Glomerular visceral epithelial cell (primary cell): ENCODE measurements around the gene CCDC146.

Source experiments
- DNase-seq: peaks from one replicate; pipeline ENCODE4 v3.0.0-alpha.2; 2016; ENCODE audit errors: extremely low spot score

The CCDC146 gene

GRCh38 chr7:77284005-77284404, 161.6 kb downstream of the CCDC146 start:
- no peak for DNase-seq

GRCh38 chr7:77284616-77285015, 162.2 kb downstream of the CCDC146 start:
- no peak for DNase-seq

DNA sequence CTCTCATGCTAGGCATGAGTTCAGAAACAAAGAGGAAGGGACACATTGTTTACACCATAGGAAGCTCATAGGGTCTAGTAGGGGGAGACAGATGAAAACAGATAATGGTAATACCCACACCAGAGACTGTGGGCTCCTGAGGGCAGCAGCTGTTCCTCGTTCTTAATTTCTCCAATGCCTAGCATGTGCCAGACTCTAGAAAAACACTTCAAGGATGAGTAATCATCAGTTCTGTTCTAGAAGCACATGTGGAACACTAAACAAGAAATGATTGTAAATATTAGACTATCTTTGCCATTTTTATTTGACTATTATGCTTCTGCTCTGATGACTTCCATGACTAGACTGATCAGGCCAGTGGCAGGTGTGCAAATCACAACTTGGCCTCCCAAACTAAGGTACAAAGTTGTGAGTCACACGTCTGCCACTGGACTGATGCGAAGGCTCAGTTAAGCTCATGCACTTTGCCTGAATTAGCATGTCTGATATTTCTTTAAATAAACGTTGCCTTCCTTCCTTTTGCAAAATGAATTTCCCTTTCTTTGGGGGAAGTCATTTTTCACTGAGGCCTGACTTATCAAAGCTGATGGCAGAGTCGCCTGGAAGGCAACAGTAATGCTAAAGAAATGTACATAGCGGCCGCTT, 166.4 kb downstream of the CCDC146 start:
- no peak for DNase-seq

DNA sequence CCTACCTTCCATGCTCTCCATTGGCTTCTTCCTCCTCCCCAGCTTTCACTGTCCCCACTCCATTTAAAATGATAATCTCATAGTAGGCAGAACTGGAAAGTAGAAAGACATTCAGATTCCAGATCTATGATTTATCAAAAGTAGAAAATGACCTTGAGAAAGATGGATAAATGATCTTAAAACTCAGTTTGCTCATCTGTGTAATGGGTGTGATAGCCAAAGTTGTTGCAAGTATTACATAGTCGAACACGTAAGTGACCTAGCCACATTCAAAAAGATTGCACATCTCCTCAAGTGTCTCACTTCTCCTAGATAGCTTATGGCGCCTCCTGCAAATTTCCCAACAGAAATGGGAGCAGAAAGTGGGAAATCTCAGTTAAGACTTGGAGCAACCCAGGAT, 167.0 kb downstream of the CCDC146 start:
- no peak for DNase-seq

- no peak for DNase-seq
Measured at GRCh38 chr7:77290425-77290824, 168.0 kb downstream of the CCDC146 start.

GRCh38 chr7:77293046-77293445, 170.6 kb downstream of the CCDC146 start:
- DNase-seq, result no peak

DNA sequence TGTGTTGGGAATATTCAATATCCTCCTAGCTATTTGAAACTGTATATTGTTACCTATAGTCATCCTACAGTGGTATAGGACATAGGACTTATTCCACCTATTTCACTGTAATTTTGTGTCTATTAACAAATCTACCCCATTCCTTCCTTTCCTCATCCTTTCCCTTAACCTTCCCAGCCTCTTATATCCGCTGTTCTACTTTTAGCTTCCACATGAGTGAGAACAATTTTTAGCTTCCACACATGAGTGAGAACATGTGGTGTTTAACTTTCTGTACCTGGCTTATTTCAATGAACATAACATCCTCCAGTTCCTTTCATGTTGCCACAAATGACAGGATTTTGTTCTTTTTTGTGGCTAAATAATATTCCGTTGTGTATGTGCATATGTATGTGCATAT, 173.1 kb downstream of the CCDC146 start:
- no peak for DNase-seq

GRCh38 chr7:77306231-77307067, 184.0 kb downstream of the CCDC146 start:
- no peak for DNase-seq

GRCh38 chr7:77308792-77309191, 186.4 kb downstream of the CCDC146 start:
- no peak for DNase-seq

GRCh38 chr7:77309714-77310220, 187.4 kb downstream of the CCDC146 start:
- DNase-seq, result no peak

- DNase-seq, result no peak
Measured at GRCh38 chr7:77310982-77311381, 188.6 kb downstream of the CCDC146 start.

DNA sequence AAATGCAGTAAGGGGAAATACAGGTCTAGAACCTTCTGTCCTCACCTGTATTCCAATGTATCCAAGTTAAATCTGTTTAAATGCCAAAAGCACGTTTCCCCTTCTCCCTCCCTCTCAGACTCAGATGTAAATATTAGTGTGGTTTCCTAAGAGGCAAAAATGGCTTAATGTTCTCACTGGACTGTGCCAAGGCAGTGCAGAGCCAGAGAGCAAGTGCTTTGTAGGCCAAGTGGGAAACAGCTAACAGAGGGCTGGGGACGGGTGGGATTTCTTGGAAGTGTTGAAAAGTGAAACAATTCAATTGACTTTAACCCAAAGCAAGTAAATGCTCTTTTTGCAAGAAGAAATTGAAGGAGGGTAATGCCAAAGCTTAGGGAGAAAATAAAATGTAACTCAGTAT, 190.7 kb downstream of the CCDC146 start:
- DNase-seq, result no peak

DNA sequence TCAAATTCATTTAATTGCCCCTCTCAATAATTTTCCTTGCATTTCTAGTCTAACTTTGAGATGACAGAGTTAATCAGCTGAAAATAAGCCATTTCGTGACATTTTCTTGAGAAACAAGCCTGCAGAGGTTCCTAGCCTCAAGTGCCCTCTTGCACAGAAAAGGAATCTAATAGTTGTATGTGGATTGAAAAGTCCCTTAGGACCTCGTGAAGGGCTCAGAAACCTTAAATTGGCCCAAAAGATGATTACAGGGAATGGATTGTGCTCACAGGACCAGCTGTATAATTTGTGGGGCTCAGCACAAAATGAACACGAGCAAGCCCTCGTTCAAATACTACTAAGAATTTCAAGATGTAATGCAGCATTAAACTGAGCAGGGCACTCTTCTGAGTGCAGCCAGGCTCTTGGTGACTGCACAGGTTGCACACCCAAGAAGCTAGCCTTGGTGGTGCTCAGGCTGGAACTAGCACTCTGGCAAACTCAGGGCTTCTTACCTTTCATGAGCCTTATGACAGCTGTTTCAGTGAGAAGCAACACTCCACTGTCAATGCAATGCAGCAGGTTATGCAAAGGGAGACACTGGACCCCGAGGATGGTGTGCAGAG, 191.6 kb downstream of the CCDC146 start:
- no peak for DNase-seq

DNA sequence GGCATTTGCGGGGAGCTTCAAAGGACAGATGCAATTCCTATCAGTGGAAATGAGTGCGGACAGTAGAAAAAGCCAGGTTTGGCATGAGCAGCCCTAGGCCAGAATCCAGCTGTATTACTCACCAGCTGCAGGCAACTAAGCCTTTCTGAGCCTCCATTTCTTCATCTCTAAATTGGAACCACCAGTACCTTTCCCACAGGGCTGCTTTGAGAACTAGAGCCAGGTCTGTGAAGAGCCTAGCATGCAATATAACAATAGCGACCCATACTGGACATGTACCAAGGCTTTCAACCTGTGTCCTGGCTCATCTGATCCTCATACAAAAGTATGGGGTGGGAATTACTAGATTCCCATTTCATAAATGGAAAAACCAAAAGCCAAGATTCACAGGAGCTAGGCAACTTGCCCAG, 192.8 kb downstream of the CCDC146 start:
- no peak for DNase-seq

- DNase-seq, result no peak
Measured at GRCh38 chr7:77316219-77316978, 194.0 kb downstream of the CCDC146 start.

DNA sequence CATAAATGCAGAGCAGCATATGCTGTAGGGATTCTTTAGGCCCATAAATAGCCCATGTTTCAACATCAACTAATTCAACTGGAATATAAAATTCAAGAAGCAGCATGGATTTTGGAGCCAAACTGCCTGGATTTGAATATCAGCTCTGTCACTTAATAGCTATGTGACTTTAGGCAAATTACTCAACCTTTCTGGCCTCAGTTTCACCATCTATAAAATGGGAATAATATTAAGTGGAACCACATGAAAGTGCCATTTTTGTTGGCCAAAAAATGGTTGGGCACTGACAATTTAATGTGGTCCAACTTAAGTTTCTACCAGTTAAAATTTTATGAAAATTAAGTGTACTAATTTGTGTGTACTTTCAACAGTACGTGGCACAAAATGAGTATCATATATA, 195.6 kb downstream of the CCDC146 start:
- no peak for DNase-seq

- no peak for DNase-seq
Measured at GRCh38 chr7:77320137-77320536, 197.7 kb downstream of the CCDC146 start.

GRCh38 chr7:77320714-77321113, 198.3 kb downstream of the CCDC146 start:
- no peak for DNase-seq

GRCh38 chr7:77321300-77321699, 198.9 kb downstream of the CCDC146 start:
- DNase-seq, result no peak

- peak; percentile 44 for DNase-seq
Measured at GRCh38 chr7:77326131-77326530, 203.7 kb downstream of the CCDC146 start.

DNA sequence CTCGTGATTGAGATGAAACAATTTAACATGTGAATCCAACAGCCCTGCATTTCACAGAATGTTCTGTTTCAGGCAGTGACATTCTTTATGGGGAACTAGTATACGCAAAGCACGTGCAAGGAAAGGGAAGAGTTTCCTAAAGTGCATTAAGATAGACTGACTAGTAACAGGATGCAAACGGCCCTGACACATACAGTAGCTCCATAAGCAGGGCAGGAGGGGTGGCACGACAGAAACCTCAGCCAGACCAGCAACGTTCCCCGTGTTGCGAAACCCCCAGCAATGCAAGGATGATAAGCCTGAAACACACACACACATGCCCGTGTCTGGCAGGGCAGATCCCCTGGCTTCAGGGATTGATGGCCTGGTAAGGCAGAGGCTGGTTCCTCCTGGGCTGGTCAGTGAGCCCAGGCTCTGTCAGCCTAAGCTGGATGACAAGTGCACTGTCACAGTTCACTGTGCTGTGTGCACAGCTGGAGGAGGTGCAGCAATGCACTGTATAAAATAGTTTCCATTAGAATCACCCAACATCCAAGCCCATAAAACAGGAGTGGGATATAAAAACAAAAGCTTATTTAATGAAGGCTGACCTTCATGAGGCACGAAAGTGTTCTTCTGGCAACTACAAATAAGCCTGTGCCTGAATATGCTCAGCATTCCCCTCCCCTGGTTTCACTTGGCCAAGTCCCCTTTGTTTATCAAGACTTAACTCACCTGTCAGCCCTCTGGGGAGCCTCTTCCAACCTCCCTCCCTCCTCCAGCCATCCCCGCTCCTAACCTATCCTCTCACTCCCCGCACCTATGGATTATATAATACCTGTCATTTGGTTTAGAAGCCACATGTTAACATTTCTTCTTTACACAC, 204.9 kb downstream of the CCDC146 start:
- peak; percentile 77 for DNase-seq
